Uterus (tissue), 4 donors: ENCODE results near the gene PTPN1. TPM values are rescaled to one million over a fixed set of nuclear protein-coding genes. Genes with fewer than 3 reads are reported as not detected.

Source experiments
- DNase-seq, 2 donors: peaks; one replicate each; pipeline ENCODE4 v3.0.0-alpha.2; 2019 to 2020
- H3K27ac ChIP-seq, 2 donors: fragments of 200-600 bp; sonication (generic); 1 replicate in 1 of 2; 2 replicates in 1 of 2; pipeline ENCODE4 v1.5.1; 2016 to 2018
- H3K27me3 ChIP-seq, 2 donors: fragments of 200-600 bp; sonication (generic); one replicate each; pipeline ENCODE4 v1.5.1; 2018 to 2019; ENCODE audit warnings: control low read depth in 1 of 2
- H3K36me3 ChIP-seq, 2 donors: fragments of 200-600 bp; sonication (generic); one replicate each; pipeline ENCODE4 v1.5.1; 2019; ENCODE audit warnings: control low read depth in 1 of 2
- H3K4me1 ChIP-seq, 2 donors: fragments of 200-600 bp; sonication (generic); one replicate each; pipeline ENCODE4 v1.5.1; 2018 to 2019; ENCODE audit warnings: control low read depth in 1 of 2
- H3K4me3 ChIP-seq, 2 donors: fragments of 200-600 bp; sonication (generic); 1 replicate in 1 of 2; 2 replicates in 1 of 2; pipeline ENCODE4 v1.5.1; 2018 to 2019; ENCODE audit warnings: mild to moderate bottlenecking in 1 of 2
- H3K9me3 ChIP-seq, 2 donors: fragments of 200-600 bp; sonication (generic); one replicate each; pipeline ENCODE4 v1.5.1; 2019; ENCODE audit warnings: control low read depth in 1 of 2
- POLR2A ChIP-seq, 2 donors: fragments of 450-650 bp; IDR thresholded peaks; one replicate each; pipeline ENCODE4 v1.6.1; 2016; ENCODE audit warnings: antibody characterized with exemption in 2 of 2, mild to moderate bottlenecking in 1 of 2, moderate library complexity in 1 of 2
- intact Hi-C: fragments of 100-400 bp; cut with DNase I; formaldehyde crosslinking; loops from one replicate; pipeline ENCODE4 v1.15.1; 2023; ENCODE audit warnings: low total_unique reads
- total RNA-seq, 4 donors: library from RNA; depleted of rRNA in 3 of 4; stranded (reverse); fragments of >200 nt in 3 of 4; gene quantifications; one replicate each; pipeline versions ENCODE4 v1.1.0 to v1.2.4, GENCODE V29; 2014 to 2023
- TF ChIP-seq, protein P1 (sequence below), 4 experiments: fragments of 200-600 bp in 2 of 4; fragments of 450-650 bp in 2 of 4; sonication (generic) in 2 of 4; IDR thresholded peaks; one replicate each; pipeline ENCODE4 v1.5.1; 2016 to 2019; ENCODE audit warnings: antibody characterized with exemption in 4 of 4, mild to moderate bottlenecking in 2 of 4, moderate library complexity in 1 of 4
- donor health status: DM: yes; HTN: yes; CAD: no.

PTPN1 gene
- total RNA-seq, 4 donors from 2014 or later = 14.1 to 33.9 (median 20.2) TPM

DNA sequence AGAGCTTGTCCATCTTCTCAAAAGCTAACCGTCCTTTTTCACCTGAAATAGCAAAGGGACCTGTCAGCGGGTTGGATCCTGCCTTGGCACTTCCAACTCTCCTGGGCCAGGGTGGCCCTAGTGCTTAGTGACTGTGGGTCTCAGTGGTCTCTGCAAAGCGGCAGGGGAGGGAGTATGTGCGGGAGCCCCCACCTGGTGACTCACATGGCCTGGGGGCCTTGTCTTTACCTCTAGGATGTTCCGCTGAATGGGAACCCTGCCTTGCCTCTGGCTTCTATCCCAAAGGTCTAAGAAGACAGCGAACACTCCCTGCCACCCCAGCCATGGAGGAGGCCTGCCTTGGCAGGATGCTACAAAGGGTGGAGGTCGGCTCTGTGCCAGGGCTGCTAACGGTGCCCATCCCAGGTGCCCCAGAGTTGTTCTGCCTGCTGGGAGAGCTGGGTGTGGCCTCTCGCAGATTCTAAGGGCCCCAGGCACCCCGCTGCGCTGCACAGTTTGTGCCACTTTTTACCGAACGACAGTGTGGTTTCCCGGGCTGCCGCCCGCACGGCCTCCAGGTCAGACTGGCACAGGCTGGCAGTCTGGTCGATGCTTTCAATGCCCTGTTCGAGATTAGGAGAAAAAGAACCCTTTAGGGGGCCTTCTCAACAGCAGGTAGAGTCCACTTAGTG is 77.2 kb downstream of the PTPN1 start:
- no peak for DNase-seq
- intact Hi-C loops = no loop called here
- H3K27me3 ChIP-seq = no peaks in the 10 kb centered on the region
- no peaks in the 10 kb centered on the region for H3K9me3 ChIP-seq
- no peak for TF ChIP-seq POLR2A (IDR thresholded peaks at IDR 0.05)
- TF ChIP-seq, protein P1, sequence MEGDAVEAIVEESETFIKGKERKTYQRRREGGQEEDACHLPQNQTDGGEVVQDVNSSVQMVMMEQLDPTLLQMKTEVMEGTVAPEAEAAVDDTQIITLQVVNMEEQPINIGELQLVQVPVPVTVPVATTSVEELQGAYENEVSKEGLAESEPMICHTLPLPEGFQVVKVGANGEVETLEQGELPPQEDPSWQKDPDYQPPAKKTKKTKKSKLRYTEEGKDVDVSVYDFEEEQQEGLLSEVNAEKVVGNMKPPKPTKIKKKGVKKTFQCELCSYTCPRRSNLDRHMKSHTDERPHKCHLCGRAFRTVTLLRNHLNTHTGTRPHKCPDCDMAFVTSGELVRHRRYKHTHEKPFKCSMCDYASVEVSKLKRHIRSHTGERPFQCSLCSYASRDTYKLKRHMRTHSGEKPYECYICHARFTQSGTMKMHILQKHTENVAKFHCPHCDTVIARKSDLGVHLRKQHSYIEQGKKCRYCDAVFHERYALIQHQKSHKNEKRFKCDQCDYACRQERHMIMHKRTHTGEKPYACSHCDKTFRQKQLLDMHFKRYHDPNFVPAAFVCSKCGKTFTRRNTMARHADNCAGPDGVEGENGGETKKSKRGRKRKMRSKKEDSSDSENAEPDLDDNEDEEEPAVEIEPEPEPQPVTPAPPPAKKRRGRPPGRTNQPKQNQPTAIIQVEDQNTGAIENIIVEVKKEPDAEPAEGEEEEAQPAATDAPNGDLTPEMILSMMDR (IDR thresholded peaks at IDR 0.05) = no peak
- no peaks in the 10 kb centered on the region for H3K36me3 ChIP-seq
- H3K4me3 ChIP-seq = no peak overlapping the region
- peak overlapping the region in 1 of 2 donors; percentile 9 for H3K27ac ChIP-seq
- H3K4me1 ChIP-seq = peaks cover 5 to 7% of the 10 kb centered on the region in 2 donors

DNA sequence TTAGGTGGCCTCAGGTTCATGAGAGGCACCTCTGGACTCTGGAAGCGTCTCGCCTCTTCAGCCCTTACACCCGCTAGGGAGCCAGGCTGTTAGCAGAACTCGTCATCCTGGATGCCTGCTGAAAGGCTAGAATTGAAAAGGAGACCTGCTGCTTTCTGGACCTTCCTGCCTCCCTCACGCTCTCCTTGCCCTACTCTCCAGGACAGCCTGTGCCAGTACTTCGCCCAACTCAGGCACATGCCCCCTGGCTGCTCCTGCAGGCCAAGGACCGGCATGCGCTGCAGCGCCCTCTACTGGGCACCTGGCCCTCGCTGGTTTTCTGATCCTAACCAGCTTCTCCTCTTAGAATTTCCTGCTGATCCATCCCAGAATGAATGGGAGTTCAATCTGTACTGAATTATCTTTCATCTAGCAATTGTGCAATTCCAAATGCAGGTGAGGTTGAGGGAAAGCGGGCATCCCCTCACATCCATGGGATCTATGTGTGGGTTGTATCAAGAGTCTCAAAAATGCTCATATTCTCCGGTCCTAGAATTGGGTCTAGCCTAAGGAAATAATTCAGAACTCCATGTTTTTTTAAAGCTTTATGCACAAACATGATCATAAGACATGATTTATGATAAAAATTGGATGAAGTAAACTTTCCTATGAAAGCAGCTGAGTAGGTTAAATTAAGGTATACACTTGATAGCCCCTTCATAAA is 78.0 kb downstream of the PTPN1 start:
- peak; percentile 67 to 69 for DNase-seq
- no peaks in the 10 kb centered on the region for H3K9me3 ChIP-seq
- TF ChIP-seq POLR2A (IDR thresholded peaks at IDR 0.05) = no peak
- TF ChIP-seq, protein P1 (IDR thresholded peaks at IDR 0.05) = peak; percentile 64 to 80 (median 73)
- intact Hi-C loops = no loop called here
- H3K4me1 ChIP-seq = peaks cover 10 to 11% of the 10 kb centered on the region in 2 donors
- H3K27me3 ChIP-seq = no peaks in the 10 kb centered on the region
- H3K27ac ChIP-seq = peak overlapping the region in 1 of 2 donors; percentile 9
- H3K36me3 ChIP-seq = no peaks in the 10 kb centered on the region
- H3K4me3 ChIP-seq = no peak overlapping the region

DNA sequence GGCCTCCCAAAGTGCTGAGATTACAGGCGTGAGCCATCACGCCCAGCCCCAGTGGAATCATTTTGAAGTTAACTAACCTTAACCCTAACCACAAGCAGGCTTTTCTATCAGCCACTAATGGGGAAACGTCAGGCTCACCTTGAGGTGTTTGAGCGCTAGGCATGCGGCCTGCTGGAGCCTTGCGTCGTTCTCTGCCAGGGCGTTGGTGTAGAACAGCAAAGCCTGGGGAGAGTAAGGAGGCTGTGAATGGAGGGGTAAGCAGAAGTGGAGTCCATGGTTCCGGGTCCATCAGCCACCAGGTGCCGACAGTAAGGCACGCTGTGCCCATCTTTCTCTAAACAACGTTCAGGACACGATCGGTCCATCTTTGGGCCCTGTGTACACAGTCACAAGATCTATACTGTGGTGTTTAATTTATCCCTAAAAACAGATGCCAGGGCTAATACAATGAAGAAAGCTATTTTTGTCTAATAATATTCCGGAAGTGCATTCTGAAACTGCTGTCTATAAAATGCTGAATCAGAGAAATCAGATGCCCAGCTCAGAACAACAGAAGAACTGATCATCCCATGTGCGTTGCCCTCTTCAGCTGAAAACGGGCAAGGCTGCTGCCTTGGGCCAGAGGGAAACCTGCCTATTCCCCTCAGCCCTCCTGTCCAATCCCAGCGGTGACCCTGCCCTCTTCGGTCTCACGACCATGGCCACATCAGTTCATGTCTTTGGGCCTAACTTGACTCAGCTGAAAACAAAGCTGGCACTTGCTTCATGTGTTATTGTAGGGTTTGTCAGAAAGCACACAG is 79.6 kb downstream of the PTPN1 start:
- no peak for DNase-seq
- Histone ChIP-seq H3K9me3 (no peaks in the 10 kb centered on the region), H3K27me3 (no peaks in the 10 kb centered on the region), H3K27ac (no peak overlapping the region), H3K4me3 (no peak overlapping the region), H3K4me1 (peaks cover 10 to 11% of the 10 kb centered on the region in 2 donors), H3K36me3 (no peaks in the 10 kb centered on the region)
- TF ChIP-seq POLR2A (IDR thresholded peaks at IDR 0.05) = no peak
- TF ChIP-seq, protein P1 (IDR thresholded peaks at IDR 0.05) = no peak
- intact Hi-C loops = no loop called here

DNA sequence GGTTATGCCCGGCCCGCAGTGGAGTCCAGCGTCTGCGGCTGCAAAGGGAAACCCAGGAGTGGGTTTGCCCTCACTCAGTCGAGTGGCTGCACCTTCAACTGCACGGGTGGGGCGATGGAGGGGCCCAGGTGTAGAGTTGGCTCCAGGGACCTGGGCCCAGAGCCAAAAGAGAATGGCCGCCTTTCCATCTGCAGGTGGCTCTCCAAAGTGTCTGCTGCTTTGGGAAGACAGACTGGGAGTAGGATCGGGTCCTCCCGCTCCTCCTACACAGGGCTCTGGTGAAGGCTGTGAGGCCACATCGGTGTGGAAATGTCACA is 80.1 kb downstream of the PTPN1 start:
- no peaks in the 10 kb centered on the region for H3K27me3 ChIP-seq
- H3K4me3 ChIP-seq = no peak overlapping the region
- TF ChIP-seq POLR2A (IDR thresholded peaks at IDR 0.05) = no peak
- TF ChIP-seq, protein P1 (IDR thresholded peaks at IDR 0.05) = no peak
- H3K36me3 ChIP-seq = no peaks in the 10 kb centered on the region
- no peak for DNase-seq
- H3K27ac ChIP-seq = no peak overlapping the region
- intact Hi-C loops = no loop called here
- peaks cover 10 to 11% of the 10 kb centered on the region in 2 donors for H3K4me1 ChIP-seq
- no peaks in the 10 kb centered on the region for H3K9me3 ChIP-seq
